Measurements from ENCODE around the gene TLE1.

DNA sequence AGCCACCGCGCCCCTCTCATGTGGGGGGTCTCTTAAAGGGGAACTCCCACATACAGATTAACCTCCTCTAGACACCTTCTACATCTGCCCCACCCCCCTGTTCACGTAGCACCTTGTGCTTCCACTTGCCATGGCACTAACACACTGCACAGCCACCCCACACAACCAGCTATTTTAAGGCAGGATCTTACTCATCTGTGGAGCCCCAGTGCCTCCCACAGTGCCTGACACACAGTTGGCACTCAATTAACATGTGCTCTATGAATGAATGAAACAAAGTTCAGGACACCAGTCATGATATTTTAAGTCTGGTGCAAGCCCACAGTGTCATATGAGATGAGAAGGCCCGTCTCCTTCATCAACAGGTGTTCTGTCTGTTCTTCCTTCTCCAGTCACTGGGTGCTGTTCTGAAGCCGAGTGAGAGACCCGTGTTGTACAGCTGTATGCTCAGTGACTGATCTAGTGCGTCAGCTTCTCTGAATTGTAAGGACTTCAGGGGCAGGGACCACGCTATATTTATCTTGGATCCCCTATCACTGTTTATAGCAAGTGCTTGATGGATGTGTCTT, 149.1 kb downstream of the TLE1 start:
- TF ChIP-seq POLR2A (IDR thresholded peaks at IDR 0.05): no peak
- TF ChIP-seq, protein P1, sequence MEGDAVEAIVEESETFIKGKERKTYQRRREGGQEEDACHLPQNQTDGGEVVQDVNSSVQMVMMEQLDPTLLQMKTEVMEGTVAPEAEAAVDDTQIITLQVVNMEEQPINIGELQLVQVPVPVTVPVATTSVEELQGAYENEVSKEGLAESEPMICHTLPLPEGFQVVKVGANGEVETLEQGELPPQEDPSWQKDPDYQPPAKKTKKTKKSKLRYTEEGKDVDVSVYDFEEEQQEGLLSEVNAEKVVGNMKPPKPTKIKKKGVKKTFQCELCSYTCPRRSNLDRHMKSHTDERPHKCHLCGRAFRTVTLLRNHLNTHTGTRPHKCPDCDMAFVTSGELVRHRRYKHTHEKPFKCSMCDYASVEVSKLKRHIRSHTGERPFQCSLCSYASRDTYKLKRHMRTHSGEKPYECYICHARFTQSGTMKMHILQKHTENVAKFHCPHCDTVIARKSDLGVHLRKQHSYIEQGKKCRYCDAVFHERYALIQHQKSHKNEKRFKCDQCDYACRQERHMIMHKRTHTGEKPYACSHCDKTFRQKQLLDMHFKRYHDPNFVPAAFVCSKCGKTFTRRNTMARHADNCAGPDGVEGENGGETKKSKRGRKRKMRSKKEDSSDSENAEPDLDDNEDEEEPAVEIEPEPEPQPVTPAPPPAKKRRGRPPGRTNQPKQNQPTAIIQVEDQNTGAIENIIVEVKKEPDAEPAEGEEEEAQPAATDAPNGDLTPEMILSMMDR (IDR thresholded peaks at IDR 0.05): no peak

All from Peyer's patch (tissue), 4 donors.